Measurements from ENCODE around the gene STARD13. TPM values are rescaled to one million over a fixed set of nuclear protein-coding genes. Genes with fewer than 3 reads are reported as not detected.
A peak's percentile ranks its signal among the peaks of the same experiment; 100 is the strongest.

STARD13 gene
- total RNA-seq, 1 donor from 2014 or later, result 2.0 TPM

GRCh38 chr13:33060815-33061214 is 224.7 kb downstream of the STARD13 start:
- no peak overlapping the region for H3K4me3 Mint-ChIP-seq
- peaks cover 2% of the 10 kb centered on the region for H3K36me3 Mint-ChIP-seq
- Histone ChIP-seq H3K9me3 (ENCODE audit: low read depth) (no peaks in the 10 kb centered on the region), H3K27me3 (no peaks in the 10 kb centered on the region), H3F3A (ENCODE audit: low read depth) (peaks cover 16% of the 10 kb centered on the region), H3K4me2 (no peak overlapping the region), H3K27ac (no peak overlapping the region), H3K9ac (no peak overlapping the region), H3K4me1 (peaks cover 13% of the 10 kb centered on the region), H3K79me2 (ENCODE audit: low read depth) (no peaks in the 10 kb centered on the region), H3K36me3 (no peaks in the 10 kb centered on the region), H4K20me1 (ENCODE audit: low read depth) (no peaks in the 10 kb centered on the region), H2AFZ (replicated peaks) (no peak overlapping the region), H3K4me3 (no peak overlapping the region)
- H3K9me3 Mint-ChIP-seq, result peaks cover 4% of the 10 kb centered on the region
- TF ChIP-seq, protein P1, sequence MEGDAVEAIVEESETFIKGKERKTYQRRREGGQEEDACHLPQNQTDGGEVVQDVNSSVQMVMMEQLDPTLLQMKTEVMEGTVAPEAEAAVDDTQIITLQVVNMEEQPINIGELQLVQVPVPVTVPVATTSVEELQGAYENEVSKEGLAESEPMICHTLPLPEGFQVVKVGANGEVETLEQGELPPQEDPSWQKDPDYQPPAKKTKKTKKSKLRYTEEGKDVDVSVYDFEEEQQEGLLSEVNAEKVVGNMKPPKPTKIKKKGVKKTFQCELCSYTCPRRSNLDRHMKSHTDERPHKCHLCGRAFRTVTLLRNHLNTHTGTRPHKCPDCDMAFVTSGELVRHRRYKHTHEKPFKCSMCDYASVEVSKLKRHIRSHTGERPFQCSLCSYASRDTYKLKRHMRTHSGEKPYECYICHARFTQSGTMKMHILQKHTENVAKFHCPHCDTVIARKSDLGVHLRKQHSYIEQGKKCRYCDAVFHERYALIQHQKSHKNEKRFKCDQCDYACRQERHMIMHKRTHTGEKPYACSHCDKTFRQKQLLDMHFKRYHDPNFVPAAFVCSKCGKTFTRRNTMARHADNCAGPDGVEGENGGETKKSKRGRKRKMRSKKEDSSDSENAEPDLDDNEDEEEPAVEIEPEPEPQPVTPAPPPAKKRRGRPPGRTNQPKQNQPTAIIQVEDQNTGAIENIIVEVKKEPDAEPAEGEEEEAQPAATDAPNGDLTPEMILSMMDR (IDR thresholded peaks at IDR 0.05), result no peak
- no peak for TF ChIP-seq EZH2phosphoT487 (IDR thresholded peaks at IDR 0.05)
- TF ChIP-seq EZH2 (IDR thresholded peaks at IDR 0.05), result no peak
- peaks cover 7% of the 10 kb centered on the region for H3K27me3 Mint-ChIP-seq (ENCODE audit: insufficient read depth, low read depth)
- peaks cover 23% of the 10 kb centered on the region for H3K4me1 Mint-ChIP-seq
- no peak for DNase-seq (ENCODE audit: low spot score)
- H3K27ac Mint-ChIP-seq, result no peak overlapping the region

- Histone ChIP-seq H2AFZ (replicated peaks) (no peak overlapping the region), H3K79me2 (ENCODE audit: low read depth) (no peaks in the 10 kb centered on the region), H3K4me1 (peaks cover 13% of the 10 kb centered on the region), H3K27ac (no peak overlapping the region), H3K4me2 (no peak overlapping the region), H3K9me3 (ENCODE audit: low read depth) (no peaks in the 10 kb centered on the region), H3K4me3 (no peak overlapping the region), H3K36me3 (no peaks in the 10 kb centered on the region), H3K27me3 (no peaks in the 10 kb centered on the region), H3F3A (ENCODE audit: low read depth) (peaks cover 16% of the 10 kb centered on the region), H3K9ac (no peak overlapping the region), H4K20me1 (ENCODE audit: low read depth) (no peaks in the 10 kb centered on the region)
- Mint-ChIP-seq H3K4me1 (peaks cover 23% of the 10 kb centered on the region), H3K36me3 (peaks cover 2% of the 10 kb centered on the region), H3K27ac (no peak overlapping the region), H3K9me3 (peaks cover 4% of the 10 kb centered on the region), H3K27me3 (ENCODE audit: insufficient read depth, low read depth) (peaks cover 7% of the 10 kb centered on the region), H3K4me3 (no peak overlapping the region)
- no peak for DNase-seq (ENCODE audit: low spot score)
- TF ChIP-seq EZH2phosphoT487 (IDR thresholded peaks at IDR 0.05) (no peak), EZH2 (IDR thresholded peaks at IDR 0.05) (no peak)
- TF ChIP-seq, protein P1 (IDR thresholded peaks at IDR 0.05), result no peak
Measured at GRCh38 chr13:33058776-33059327, 226.7 kb downstream of the STARD13 start.

DNA sequence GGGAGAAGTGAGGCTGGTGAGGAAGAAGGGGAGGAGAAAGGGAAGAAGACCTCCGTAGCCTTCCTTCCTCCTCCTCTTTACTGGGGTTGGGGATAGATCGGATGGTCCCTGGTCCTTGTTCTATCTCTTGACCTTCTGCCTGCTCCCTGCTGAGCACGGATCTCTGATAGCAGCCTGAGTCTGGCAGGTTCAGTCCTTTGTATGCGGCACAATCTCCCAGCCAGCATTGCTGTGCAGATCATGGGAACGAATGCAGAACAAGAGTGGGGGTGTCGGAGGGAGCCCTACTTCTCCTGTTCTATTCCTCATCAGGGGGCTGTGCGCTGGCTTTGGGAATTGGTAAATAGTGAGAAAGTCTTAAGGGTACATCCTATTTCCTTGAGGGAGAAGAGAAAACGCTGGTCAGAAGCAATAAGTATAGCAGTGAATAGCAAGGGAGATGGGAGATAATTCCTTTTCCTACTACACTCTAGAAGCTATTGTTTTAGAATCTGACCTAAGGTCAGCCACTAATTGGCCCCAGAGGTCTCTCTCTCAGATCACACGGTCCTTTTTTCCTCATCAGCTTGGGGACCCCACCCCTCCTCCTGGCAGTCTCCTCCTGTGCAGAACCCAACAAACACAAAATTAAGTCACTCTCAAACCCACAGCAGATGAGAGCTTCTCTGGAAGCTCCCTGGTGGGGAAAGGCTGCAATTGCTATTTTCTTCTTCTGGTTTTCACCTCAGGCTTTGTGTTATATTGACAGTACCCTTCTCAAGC is 228.4 kb downstream of the STARD13 start:
- Histone ChIP-seq H3K36me3 (no peaks in the 10 kb centered on the region), H3K4me1 (peaks cover 13% of the 10 kb centered on the region), H3K27ac (no peak overlapping the region), H3K4me2 (peak overlapping the region; percentile 25), H4K20me1 (ENCODE audit: low read depth) (no peaks in the 10 kb centered on the region), H3K4me3 (no peak overlapping the region), H3F3A (ENCODE audit: low read depth) (peaks cover 16% of the 10 kb centered on the region), H3K9me3 (ENCODE audit: low read depth) (no peaks in the 10 kb centered on the region), H2AFZ (replicated peaks) (no peak overlapping the region), H3K27me3 (no peaks in the 10 kb centered on the region), H3K9ac (no peak overlapping the region), H3K79me2 (ENCODE audit: low read depth) (no peaks in the 10 kb centered on the region)
- Mint-ChIP-seq H3K36me3 (no peaks in the 10 kb centered on the region), H3K4me3 (no peak overlapping the region), H3K4me1 (peaks cover 19% of the 10 kb centered on the region), H3K27ac (peak overlapping the region; percentile 79), H3K27me3 (ENCODE audit: insufficient read depth, low read depth) (peaks cover 7% of the 10 kb centered on the region), H3K9me3 (peaks cover 4% of the 10 kb centered on the region)
- no peak for TF ChIP-seq EZH2 (IDR thresholded peaks at IDR 0.05)
- TF ChIP-seq, protein P1 (IDR thresholded peaks at IDR 0.05), result peak; percentile 43
- no peak for TF ChIP-seq EZH2phosphoT487 (IDR thresholded peaks at IDR 0.05)
- DNase-seq (ENCODE audit: low spot score), result peak; percentile 52
